K562 (cell line): Measurements from ENCODE around the gene NUP98. TPM values are rescaled to one million over a fixed set of nuclear protein-coding genes. Genes with fewer than 3 reads are reported as not detected.

ENCODE experiments used
- ATAC-seq: fragments of 200-7000 bp; cut with Tn5 transposase; 3 replicates; pipeline ENCODE4 v1.9.1; 2020; ENCODE audit warnings: moderate library complexity
- BruUV-seq: library from RNA; stranded (reverse); fragments of 400-500 nt; replicated peaks from 2 replicates; lab custom pipeline; 2021; lab: Mats Ljungman, UMichigan
- CTCF ChIA-PET: fragments of 300-600 bp; formaldehyde crosslinking; extraction: SDS; loops from one replicate; lab custom pipeline; 2021; ENCODE audit warnings: low intra/inter-chr PET ratio; lab: Yijun Ruan, JAX
- POLR2A ChIA-PET: fragments of 300-600, 350-650 bp; sonication (Branson Sonifier 250); formaldehyde crosslinking; extraction: SDS; loops from one replicate; lab custom pipeline; 2021; ENCODE audit warnings: antibody characterized with exemption, inconsistent platforms; lab: Yijun Ruan, JAX
- DNase-seq, 4 experiments: peaks; one replicate each; pipeline versions ENCODE4 v3.0.0 to v3.0.0-alpha.2; 2011 to 2018; ENCODE audit warnings: low spot score in 3 of 4, mixed read lengths in 3 of 4; ENCODE audit errors: extremely low read depth in 1 of 4
- FAIRE-seq: peaks from 2 replicates; lab custom pipeline; 2011; peaks lifted over from hg19 to GRCh38; lab: Jason Lieb, UNC
- H2AFZ ChIP-seq: 2 replicates; pipeline ENCODE4 v1.6.0; 2011; ENCODE audit warnings: low read depth, low read length, control low read depth, inconsistent platforms
- H3K27ac ChIP-seq: fragments of 200-600 bp; 3 replicates; pipeline ENCODE4 v1.8.0; 2011; ENCODE audit warnings: low read depth, mild to moderate bottlenecking, control low read depth, inconsistent platforms, low read length, moderate library complexity, mixed read lengths; ENCODE audit errors: extremely low read depth
- H3K27me3 ChIP-seq, 2 experiments: fragments of 300-600 bp in 1 of 2; 2 replicates in 1 of 2; 3 replicates in 1 of 2; pipeline versions ENCODE4 v1.6.0 to v1.8.0; 2011; ENCODE audit warnings: inconsistent platforms in 2 of 2, low read length in 2 of 2, mild to moderate bottlenecking in 1 of 2, mixed read lengths in 1 of 2, moderate library complexity in 1 of 2; ENCODE audit not compliant: control insufficient read depth in 2 of 2, insufficient read depth in 2 of 2
- H3K36me3 ChIP-seq: fragments of 300-600 bp; 3 replicates; pipeline ENCODE4 v1.8.0; 2011; ENCODE audit warnings: mild to moderate bottlenecking, low read length, inconsistent platforms; ENCODE audit not compliant: control insufficient read depth, insufficient read depth
- H3K4me1 ChIP-seq, 2 experiments: fragments of 200-600 bp in 1 of 2; replicated peaks in 1 of 2; 2 replicates in 1 of 2; 3 replicates in 1 of 2; pipeline versions ENCODE4 v1.5.1 to v1.8.0; 2011; ENCODE audit warnings: inconsistent platforms in 2 of 2, low read length in 2 of 2, mild to moderate bottlenecking in 1 of 2, mixed read lengths in 1 of 2, moderate library complexity in 1 of 2; ENCODE audit not compliant: control insufficient read depth in 2 of 2, insufficient read depth in 2 of 2
- H3K4me2 ChIP-seq: 2 replicates; pipeline ENCODE4 v1.6.1; 2011; ENCODE audit warnings: low read length, control low read depth, inconsistent platforms, mixed read lengths; ENCODE audit not compliant: insufficient read depth
- H3K4me3 ChIP-seq: fragments of 200-600 bp; sonication (generic), shearing (Covaris generic); 2 replicates; pipeline ENCODE4 v1.5.1; 2016; ENCODE audit warnings: control low read depth, inconsistent platforms
- H3K79me2 ChIP-seq: fragments of 200-600 bp; 3 replicates; pipeline ENCODE4 v1.8.0; 2011; ENCODE audit warnings: low read length, inconsistent platforms; ENCODE audit not compliant: control insufficient read depth, insufficient read depth
- H3K9ac ChIP-seq, 2 experiments: 2 replicates each; pipeline versions ENCODE4 v1.6.0 to v1.6.1; 2011; ENCODE audit warnings: low read depth in 2 of 2, low read length in 2 of 2, control low read depth in 1 of 2, inconsistent platforms in 1 of 2, mild to moderate bottlenecking in 1 of 2, mixed read lengths in 1 of 2; ENCODE audit not compliant: insufficient read depth in 1 of 2
- H3K9me1 ChIP-seq: one replicate; pipeline ENCODE4 v1.6.0; 2011; ENCODE audit warnings: inconsistent platforms, mild to moderate bottlenecking, low read length, moderate library complexity; ENCODE audit not compliant: control insufficient read depth, insufficient read depth
- H3K9me3 ChIP-seq: replicated peaks from 2 replicates; pipeline ENCODE4 v1.5.1; 2011; ENCODE audit warnings: low read depth, low read length, inconsistent platforms; ENCODE audit not compliant: control insufficient read depth, insufficient read depth
- H4K20me1 ChIP-seq: replicated peaks from 2 replicates; pipeline ENCODE4 v1.6.1; 2011; ENCODE audit warnings: low read length, inconsistent platforms, mixed read lengths; ENCODE audit not compliant: control insufficient read depth, insufficient read depth
- AFF4 ChIP-seq: sonication (generic); formaldehyde crosslinking; IDR thresholded peaks from 2 replicates; pipeline ENCODE4 v1.8.0; 2023; ENCODE audit warnings: mild to moderate bottlenecking, missing genetic modification reagents
- HMBOX1 ChIP-seq: sonication (generic); IDR thresholded peaks from 2 replicates; pipeline ENCODE4 v1.6.1; 2016
- MTA3 ChIP-seq: fragments of 450-650 bp; formaldehyde crosslinking; IDR thresholded peaks from 2 replicates; pipeline ENCODE4 v1.6.1; 2017; ENCODE audit warnings: mild to moderate bottlenecking, borderline replicate concordance
- WGBS: fragments of 100-300 bp; shearing (Covaris generic); methylation state at CpG from one replicate; pipeline ENCODE4 v1.1.6; 2016; ENCODE audit warnings: low coverage, mixed read lengths; ENCODE audit not compliant: insufficient coverage; ENCODE audit errors: missing lambda C conversion rate; 5-methylcytosine and 5-hydroxymethylcytosine counted together
- in situ Hi-C: fragments of 300-500 bp; cut with MboI; formaldehyde crosslinking; loops from 4 replicates; pipeline ENCODE4 v1.15.0; 2018; ENCODE audit warnings: inconsistent platforms, mixed read lengths
- intact Hi-C: fragments of 100-400 bp; cut with micrococcal nuclease; formaldehyde crosslinking; loops from 2 replicates; pipeline ENCODE4 v1.14.2; 2022
- polyA plus RNA-seq, 8 experiments: library from polyadenylated mRNA; depleted of rRNA in 4 of 8; stranded (reverse) in 5 of 8; unstranded in 3 of 8; fragments of >200 nt; fragmentation: Nextera tagmentation in 2 of 8; fragmentation: Illumina TruSeq in 1 of 8; extraction: Ambion mirVana in 2 of 8; extraction: Trizol in 1 of 8; gene quantifications; 2 replicates each; pipeline versions ENCODE4 v1.2.1 to v1.2.3, GENCODE V29; 2011 to 2014; ENCODE audit warnings: inconsistent platforms in 1 of 8, missing spikeins in 1 of 8
- total RNA-seq, 7 experiments: library from RNA; depleted of rRNA in 6 of 7; stranded (reverse); fragments of >200 nt in 6 of 7; fragmentation: Illumina TruSeq in 2 of 7; extraction: Trizol in 2 of 7; gene quantifications; 2 replicates each; pipeline versions ENCODE4 v1.2.1 to v1.2.3, GENCODE V29; 2011 to 2021; ENCODE audit warnings: low replicate concordance in 1 of 7

NUP98 gene
- total and polyA plus RNA-seq, 9 of the 15 experiments (the other 6 are each of a cell fraction or from before 2014, with no cell fraction given) = 45.1 to 196 (median 130) TPM

- TF ChIP-seq HMBOX1 (peak; percentile 80; the same call in 1 of the 2 replicates), AFF4 (CRISPR knock-in tag) (0 out of 2 replicates have a peak, but pooled peaks have one; percentile 43), MTA3 (no peak)
- POLR2A ChIA-PET = interaction anchor here (0.7 to 2.5 kb wide), 5 partner anchors 9 to 42 kb away, joined by 3 to 11 read pairs (median 3); no protein-coding TSS in a partner anchor
- Histone ChIP-seq H2AFZ (no peak overlapping the region), H3K27me3 (no peaks in the 10 kb centered on the region), H3K9me1 (no peaks in the 10 kb centered on the region), H3K4me1 (peaks cover 7 to 22% of the 10 kb centered on the region in 2 experiments), H3K9me3 (no peaks in the 10 kb centered on the region), H3K9ac (peak overlapping the region in 1 of 2 experiments; percentile 97; a peak in 2 of 4 replicates), H3K79me2 (peaks cover 67% of the 10 kb centered on the region), H3K4me2 (peak overlapping the region; percentile 96), H3K27ac (peak overlapping the region; percentile 94), H3K4me3 (peak overlapping the region; percentile 86), H4K20me1 (peaks cover 7% of the 10 kb centered on the region; the same call in 1 of the 2 replicates), H3K36me3 (peaks cover 49% of the 10 kb centered on the region; the same call in 2 of the 3 replicates)
- DNase-seq = no peak
- no TSS peak for BruUV-seq
- CTCF ChIA-PET = no interaction called here
- ATAC-seq = no peak
- 5% methylated on average over 6 of the region's 6 CpGs for WGBS
- no peak for FAIRE-seq
- intact Hi-C loops = no loop called here
- in situ Hi-C loops = no loop called here
Measured at GRCh38 chr11:3796002-3796311, 1.4 kb downstream of the NUP98 start.
